Endometrium (tissue), 2 donors: ENCODE results near the gene CCDC18.

Source experiments
- FAIRE-seq: peaks from 2 replicates; lab custom pipeline; 2012; peaks lifted over from hg19 to GRCh38; lab: Jason Lieb, UNC
- donor health status: control.
- donor health status: control.

CCDC18 gene

GRCh38 chr1:93306920-93307319 is 126.4 kb downstream of the CCDC18 start:
- no peak for FAIRE-seq

DNA sequence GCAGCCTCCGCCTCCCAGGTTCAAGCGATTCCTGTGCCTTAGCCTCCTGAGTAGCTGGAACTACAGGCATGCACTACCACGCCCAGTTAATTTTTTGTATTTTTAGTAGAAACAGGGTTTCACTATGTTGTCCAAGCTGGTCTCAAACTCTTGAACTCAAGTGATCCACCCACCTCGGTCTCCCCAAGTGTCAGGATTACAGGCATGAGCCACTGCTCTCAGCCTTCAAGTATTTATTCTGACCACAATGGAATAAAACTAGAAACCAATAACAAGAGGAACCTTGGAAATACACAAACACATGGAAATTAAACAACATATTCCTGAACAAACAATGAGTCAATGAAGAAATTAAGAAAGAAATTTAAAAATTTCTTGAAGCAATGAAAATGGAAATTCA is 132.5 kb downstream of the CCDC18 start:
- no peak for FAIRE-seq

DNA sequence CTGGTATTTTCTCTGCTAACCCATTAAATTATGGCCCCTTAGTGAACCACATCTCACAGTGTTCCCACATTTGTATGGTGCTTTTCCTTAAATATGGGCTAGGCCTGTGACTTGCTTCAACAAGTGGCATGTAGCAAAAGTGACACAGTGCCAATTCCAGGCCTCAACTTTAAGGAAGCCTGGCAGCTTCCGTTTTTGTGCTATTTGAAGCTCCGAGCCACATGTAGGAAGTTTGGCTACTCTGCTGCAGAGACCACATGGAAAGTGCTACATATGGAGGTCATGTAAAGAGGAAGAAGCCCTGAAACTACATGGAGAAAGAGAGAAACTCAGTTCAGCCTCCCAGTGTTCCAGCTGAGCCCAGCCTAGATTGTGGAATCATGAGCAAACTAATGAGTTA is 136.7 kb downstream of the CCDC18 start:
- no peak for FAIRE-seq

DNA sequence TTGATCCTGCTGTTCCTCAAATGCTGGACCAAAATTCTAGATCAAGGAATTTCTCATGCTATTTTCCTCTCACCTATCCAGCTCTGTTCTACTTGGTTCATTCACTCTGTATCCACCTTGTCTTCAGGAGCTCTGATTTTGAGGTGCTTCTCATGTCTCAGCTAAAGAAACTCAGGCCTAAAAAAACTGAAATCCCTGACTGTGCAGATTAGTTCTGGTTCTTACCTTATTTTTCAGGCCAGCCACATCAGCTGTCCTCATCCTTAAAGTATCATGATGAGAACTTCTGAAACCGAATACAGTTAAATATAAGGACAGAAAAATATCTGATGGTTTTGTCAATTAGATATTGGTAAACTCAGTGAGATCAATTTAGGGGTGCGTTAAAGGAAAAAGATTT is 137.4 kb downstream of the CCDC18 start:
- no peak for FAIRE-seq

GRCh38 chr1:93321720-93322119 is 141.2 kb downstream of the CCDC18 start:
- no peak for FAIRE-seq

GRCh38 chr1:93322349-93322748 is 141.8 kb downstream of the CCDC18 start:
- no peak for FAIRE-seq

- FAIRE-seq, result no peak
Observed at GRCh38 chr1:93323185-93323820, 142.8 kb downstream of the CCDC18 start.

GRCh38 chr1:93324486-93325464 is 144.3 kb downstream of the CCDC18 start:
- no peak for FAIRE-seq
